Myocyte (in vitro differentiated cells): Measurements from ENCODE around the gene LEPR. TPM values are rescaled to one million over a fixed set of nuclear protein-coding genes. Genes with fewer than 3 reads are reported as not detected.
"Not testable (repeated sequence)": the region's sequence is repeated elsewhere in the genome, so short reads cannot be mapped to it uniquely, and the experiment has no call there.

Experiments used
- DNase-seq: peaks from one replicate; pipeline ENCODE4 v3.0.0-alpha.2; 2012; ENCODE audit warnings: low read depth
- total RNA-seq: library from RNA; depleted of rRNA; stranded (reverse); fragments of >200 nt; gene quantifications from 2 replicates; pipeline ENCODE4 v1.2.3, GENCODE V29; 2014

Gene LEPR
- total RNA-seq, 1 donor from 2014 or later: 19.4 TPM

- DNase-seq: peak; percentile 74
These were observed 15.5 kb downstream of the LEPR start for GRCh38 chr1:65435987-65436386.

DNA sequence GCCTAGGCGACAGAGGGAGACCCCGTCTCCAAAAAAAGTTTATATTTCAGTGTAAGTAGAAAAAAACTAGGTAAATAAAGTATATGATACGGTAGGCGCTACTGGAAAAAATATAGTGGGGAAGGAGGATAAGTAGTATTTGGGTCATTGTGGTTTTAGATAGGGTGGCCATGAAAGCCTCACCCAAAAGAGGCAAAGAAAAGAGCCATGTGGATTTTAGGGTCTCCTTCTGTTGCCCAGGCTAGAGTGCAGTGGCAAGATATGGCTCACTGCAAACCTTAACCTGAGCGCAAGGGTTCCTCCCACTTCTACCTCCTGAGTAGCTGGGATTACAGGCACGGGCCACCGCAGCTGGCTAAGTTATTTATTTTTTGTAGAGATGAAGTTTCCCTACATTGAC lies 17.1 kb downstream of the LEPR start:
- DNase-seq: no peak

GRCh38 chr1:65440322-65440900 lies 19.9 kb downstream of the LEPR start:
- DNase-seq: no peak

- DNase-seq: no peak
These were observed 20.4 kb downstream of the LEPR start for GRCh38 chr1:65440915-65441314.

- no peak for DNase-seq
These were observed 21.0 kb downstream of the LEPR start for GRCh38 chr1:65441464-65441863.

GRCh38 chr1:65442442-65442841 lies 22.0 kb downstream of the LEPR start:
- no peak for DNase-seq

DNA sequence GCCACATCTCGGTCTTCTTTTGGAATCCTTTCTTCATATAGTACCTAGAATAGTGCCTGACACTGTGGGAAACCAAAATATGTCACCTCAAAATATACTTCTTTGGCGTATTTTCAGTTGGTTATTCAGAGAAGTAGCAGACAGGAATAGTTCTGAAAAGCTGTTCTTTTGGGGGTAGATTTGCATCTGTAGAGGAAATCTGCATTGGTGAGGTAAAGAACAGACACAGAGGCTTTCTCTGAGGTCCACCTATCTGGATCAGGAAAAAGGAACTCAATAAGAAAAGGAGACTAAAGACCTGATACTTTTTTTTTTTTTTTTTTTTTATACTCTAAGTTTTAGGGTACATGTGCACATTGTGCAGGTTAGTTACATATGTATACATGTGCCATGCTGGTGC lies 23.2 kb downstream of the LEPR start:
- no peak for DNase-seq

GRCh38 chr1:65444128-65444640 lies 23.7 kb downstream of the LEPR start:
- no peak for DNase-seq

DNA sequence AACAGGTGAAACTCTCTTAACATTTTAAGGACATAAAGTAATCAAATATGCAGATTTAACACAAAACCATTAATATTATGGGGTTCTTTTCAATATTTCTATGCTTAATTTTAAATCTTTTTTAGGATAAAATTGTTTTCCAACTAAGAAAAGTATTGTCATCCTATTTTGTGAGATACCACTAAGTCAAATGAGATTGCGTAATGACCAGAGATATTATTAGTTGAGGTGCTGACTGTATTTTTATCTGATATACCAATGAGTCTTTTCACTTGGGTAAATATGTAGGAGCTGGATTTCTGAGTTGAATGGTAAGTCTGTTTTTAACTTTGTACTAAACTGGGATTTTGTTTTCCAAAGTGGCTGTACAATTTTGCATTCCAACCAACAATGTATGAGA lies 25.4 kb downstream of the LEPR start:
- DNase-seq: no peak

- DNase-seq: no peak
These were observed 28.9 kb downstream of the LEPR start for GRCh38 chr1:65449214-65449823.

DNA sequence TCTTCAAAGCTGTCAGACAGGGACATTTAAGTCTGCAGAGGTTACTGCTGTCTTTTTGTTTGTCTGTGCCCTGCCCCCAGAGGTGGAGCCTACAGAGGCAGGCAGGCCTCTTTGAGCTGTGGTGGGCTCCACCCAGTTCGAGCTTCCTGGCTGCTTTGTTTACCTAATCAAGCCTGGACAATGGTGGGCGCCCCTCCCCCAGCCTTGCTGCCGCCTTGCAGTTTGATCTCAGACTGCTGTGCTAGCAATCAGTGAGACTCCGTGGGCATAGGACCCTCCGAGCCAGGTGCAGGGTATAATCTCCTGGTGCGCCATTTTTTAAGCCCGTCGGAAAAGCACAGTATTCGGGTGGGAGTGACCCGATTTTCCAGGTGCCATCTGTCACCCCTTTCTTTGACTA lies 35.2 kb downstream of the LEPR start:
- not testable (repeated sequence) for DNase-seq

- DNase-seq: no peak
These were observed 36.0 kb downstream of the LEPR start for GRCh38 chr1:65456481-65456880.

DNA sequence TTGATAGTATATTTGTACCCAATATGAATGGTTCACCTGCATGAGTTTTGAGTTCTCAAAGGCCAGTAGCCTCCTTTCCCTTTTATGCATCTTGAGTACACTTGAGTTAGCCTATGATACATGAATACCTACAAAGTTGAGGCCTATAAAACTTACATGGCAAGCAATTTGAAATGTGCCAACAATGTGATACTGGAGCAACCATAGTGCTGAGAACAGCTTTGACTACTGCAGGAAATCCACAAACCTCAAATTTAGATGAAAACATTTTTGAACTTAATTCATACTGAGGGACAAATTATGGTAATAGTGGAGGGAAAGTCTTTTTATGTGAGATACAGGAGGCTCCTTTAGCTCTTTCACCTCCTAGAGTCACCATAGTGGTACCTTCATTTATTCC lies 37.4 kb downstream of the LEPR start:
- no peak for DNase-seq

- DNase-seq: no peak
These were observed 38.4 kb downstream of the LEPR start for GRCh38 chr1:65458730-65459396.

- DNase-seq: peak; percentile 41
These were observed 38.9 kb downstream of the LEPR start for GRCh38 chr1:65459397-65459768.

- not testable (repeated sequence) for DNase-seq
These were observed 45.4 kb downstream of the LEPR start for GRCh38 chr1:65465837-65466236.

DNA sequence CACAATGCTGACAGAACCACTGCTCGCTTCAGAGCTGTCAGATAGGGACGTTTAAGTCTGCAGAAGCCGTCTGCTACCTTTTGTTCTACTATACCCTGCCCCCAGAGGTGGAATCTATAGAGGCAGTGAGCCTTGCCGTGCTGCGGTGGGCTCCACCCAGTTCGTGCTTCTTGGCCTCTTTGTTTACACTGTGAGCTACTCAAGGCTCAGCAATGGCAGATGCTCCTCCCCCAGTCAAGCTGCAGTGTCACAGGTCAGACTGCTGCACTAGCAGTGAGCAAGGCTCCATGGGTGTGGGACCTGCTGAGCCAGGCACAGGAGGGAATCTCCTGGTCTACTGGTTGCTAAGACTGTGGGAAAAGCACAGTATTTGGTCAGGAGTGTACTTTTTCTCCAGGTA lies 47.1 kb downstream of the LEPR start:
- no peak for DNase-seq

- no peak for DNase-seq
These were observed 48.8 kb downstream of the LEPR start for GRCh38 chr1:65469126-65469888.

DNA sequence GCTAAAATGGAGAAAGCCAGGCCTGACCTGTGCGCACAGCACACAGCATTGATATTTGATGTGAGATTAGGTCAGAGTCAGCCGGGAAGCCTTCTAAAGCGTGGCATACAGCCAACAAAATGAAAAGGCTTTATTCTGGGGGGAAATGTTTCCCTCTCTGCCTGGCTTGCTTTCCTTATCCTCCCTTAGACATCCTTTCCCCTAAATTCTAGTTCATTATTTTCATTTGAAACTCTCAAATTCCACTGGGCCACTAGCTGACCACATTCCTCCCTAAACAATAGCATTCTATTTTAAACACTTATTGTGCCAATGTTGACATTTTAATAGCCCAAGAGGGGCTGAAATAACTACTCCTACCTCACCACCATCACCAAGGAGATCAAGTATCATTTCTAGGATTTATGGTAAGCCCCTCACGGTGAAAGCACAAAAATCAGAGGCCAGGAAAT lies 49.4 kb downstream of the LEPR start:
- DNase-seq: peak; percentile 43
